HEK293 (cell line): ENCODE measurements around the gene SLC30A7.

Experiments
- CTCF ChIA-PET: fragments of 350-600 bp; formaldehyde crosslinking; extraction: SDS; loops from one replicate; lab custom pipeline; 2021; ENCODE audit warnings: antibody characterized with exemption; lab: Yijun Ruan, JAX
- POLR2A ChIA-PET: fragments of 300-600 bp; formaldehyde crosslinking; extraction: SDS; loops from one replicate; lab custom pipeline; 2020; ENCODE audit warnings: antibody characterized with exemption, inconsistent platforms; lab: Yijun Ruan, JAX
- H3K27ac ChIP-seq: fragments of 200-500 bp; sonication (Bioruptor generic); 2 replicates; pipeline ENCODE4 v1.5.1; 2014; ENCODE audit warnings: low read depth, low read length, control low read depth, inconsistent platforms; ENCODE audit errors: extremely low read depth
- H3K36me3 ChIP-seq, 2 experiments: fragments of 200-500 bp in 1 of 2; sonication (Bioruptor generic) in 1 of 2; 1 replicate in 1 of 2; 2 replicates in 1 of 2; pipeline ENCODE4 v1.5.1; 2014 to 2017; ENCODE audit warnings: inconsistent platforms in 2 of 2, low read length in 2 of 2; ENCODE audit not compliant: control insufficient read depth in 2 of 2, insufficient read depth in 1 of 2
- H3K4me1 ChIP-seq: fragments of 200-500 bp; sonication (Bioruptor generic); 2 replicates; pipeline ENCODE4 v1.5.1; 2014; ENCODE audit warnings: mild to moderate bottlenecking, low read length, inconsistent platforms; ENCODE audit not compliant: control insufficient read depth, insufficient read depth
- H3K4me3 ChIP-seq: 2 replicates; pipeline ENCODE4 v1.5.1; 2011; ENCODE audit warnings: low read depth, mild to moderate bottlenecking, control low read depth, low read length, moderate library complexity
- H3K9me3 ChIP-seq: fragments of 200-500 bp; sonication (Bioruptor generic); 2 replicates; pipeline ENCODE4 v1.5.1; 2014; ENCODE audit warnings: low read depth, low read length, inconsistent platforms; ENCODE audit not compliant: control insufficient read depth, insufficient read depth
- BCL11A ChIP-seq: fragments of 450-650 bp; formaldehyde crosslinking; IDR thresholded peaks from 2 replicates; pipeline ENCODE4 v1.5.1; 2016; ENCODE audit warnings: low read depth, missing biosample characterization, missing genetic modification characterization
- BCL11B ChIP-seq: fragments of 450-650 bp; formaldehyde crosslinking; IDR thresholded peaks from 2 replicates; pipeline ENCODE4 v1.5.1; 2016; ENCODE audit warnings: low read depth, missing biosample characterization, missing genetic modification characterization
- GFI1B ChIP-seq: fragments of 450-650 bp; formaldehyde crosslinking; IDR thresholded peaks from 2 replicates; pipeline ENCODE4 v1.5.1; 2016; ENCODE audit warnings: missing biosample characterization, missing genetic modification characterization
- HOXC10 ChIP-seq: sonication (generic); formaldehyde crosslinking; IDR thresholded peaks from 2 replicates; pipeline ENCODE4 v1.8.1; 2023; ENCODE audit warnings: mild to moderate bottlenecking, missing genetic modification reagents
- KLF9 ChIP-seq: fragments of 450-650 bp; formaldehyde crosslinking; IDR thresholded peaks from 2 replicates; pipeline ENCODE4 v1.5.1; 2016; ENCODE audit warnings: missing biosample characterization, missing genetic modification characterization, low read depth
- MYNN ChIP-seq: fragments of 450-650 bp; formaldehyde crosslinking; IDR thresholded peaks from 2 replicates; pipeline ENCODE4 v1.5.1; 2016; ENCODE audit warnings: missing biosample characterization, missing genetic modification characterization, borderline replicate concordance
- OVOL3 ChIP-seq: fragments of 450-650 bp; formaldehyde crosslinking; IDR thresholded peaks from 2 replicates; pipeline ENCODE4 v1.5.1; 2016; ENCODE audit warnings: missing biosample characterization, missing genetic modification characterization
- SCRT2 ChIP-seq: fragments of 450-650 bp; formaldehyde crosslinking; IDR thresholded peaks from 2 replicates; pipeline ENCODE4 v1.5.1; 2016; ENCODE audit warnings: missing biosample characterization, missing genetic modification characterization
- SP2 ChIP-seq: fragments of 450-650 bp; formaldehyde crosslinking; IDR thresholded peaks from 2 replicates; pipeline ENCODE4 v1.5.1; 2016; ENCODE audit warnings: missing biosample characterization, missing genetic modification characterization
- ZBTB17 ChIP-seq: fragments of 450-650 bp; formaldehyde crosslinking; IDR thresholded peaks from 2 replicates; pipeline ENCODE4 v1.5.1; 2016; ENCODE audit warnings: missing biosample characterization, missing genetic modification characterization
- ZBTB20 ChIP-seq: fragments of 450-650 bp; formaldehyde crosslinking; IDR thresholded peaks from 2 replicates; pipeline ENCODE4 v1.5.1; 2016; ENCODE audit warnings: missing biosample characterization, missing genetic modification characterization
- ZBTB21 ChIP-seq: fragments of 450-650 bp; formaldehyde crosslinking; IDR thresholded peaks from 2 replicates; pipeline ENCODE4 v1.5.1; 2017; ENCODE audit warnings: missing biosample characterization, missing genetic modification characterization
- ZBTB7A ChIP-seq: fragments of 450-650 bp; formaldehyde crosslinking; IDR thresholded peaks from 2 replicates; pipeline ENCODE4 v1.5.1; 2016; ENCODE audit warnings: low read depth, missing biosample characterization, missing genetic modification characterization
- ZBTB8A ChIP-seq: fragments of 450-650 bp; formaldehyde crosslinking; IDR thresholded peaks from 2 replicates; pipeline ENCODE4 v1.5.1; 2016; ENCODE audit warnings: missing biosample characterization, missing genetic modification characterization
- ZEB2 ChIP-seq: fragments of 450-650 bp; formaldehyde crosslinking; IDR thresholded peaks from 2 replicates; pipeline ENCODE4 v1.5.1; 2016; ENCODE audit warnings: missing biosample characterization, missing genetic modification characterization
- ZNF112 ChIP-seq: fragments of 450-650 bp; formaldehyde crosslinking; IDR thresholded peaks from 2 replicates; pipeline ENCODE4 v1.5.0; 2017; ENCODE audit warnings: missing biosample characterization, missing genetic modification characterization
- ZNF155 ChIP-seq: fragments of 450-650 bp; formaldehyde crosslinking; IDR thresholded peaks from 2 replicates; pipeline ENCODE4 v1.5.1; 2016; ENCODE audit warnings: missing biosample characterization, missing genetic modification characterization
- ZNF16 ChIP-seq: fragments of 450-650 bp; formaldehyde crosslinking; IDR thresholded peaks from 2 replicates; pipeline ENCODE4 v1.5.1; 2016; ENCODE audit warnings: low read depth, missing biosample characterization, missing genetic modification characterization
- ZNF239 ChIP-seq: fragments of 450-650 bp; formaldehyde crosslinking; IDR thresholded peaks from 2 replicates; pipeline ENCODE4 v1.5.1; 2016; ENCODE audit warnings: missing biosample characterization, missing genetic modification characterization
- ZNF292 ChIP-seq: fragments of 450-650 bp; formaldehyde crosslinking; IDR thresholded peaks from 2 replicates; pipeline ENCODE4 v1.5.1; 2016; ENCODE audit warnings: low read depth, missing biosample characterization, missing genetic modification characterization, borderline replicate concordance
- ZNF302 ChIP-seq: fragments of 450-650 bp; formaldehyde crosslinking; IDR thresholded peaks from 2 replicates; pipeline ENCODE4 v1.5.1; 2016; ENCODE audit warnings: missing biosample characterization, missing genetic modification characterization, low read depth
- ZNF416 ChIP-seq: fragments of 450-650 bp; formaldehyde crosslinking; IDR thresholded peaks from 2 replicates; pipeline ENCODE4 v1.5.1; 2016; ENCODE audit warnings: missing biosample characterization, missing genetic modification characterization
- ZNF501 ChIP-seq: fragments of 450-650 bp; formaldehyde crosslinking; IDR thresholded peaks from 2 replicates; pipeline ENCODE4 v1.5.1; 2016; ENCODE audit warnings: missing biosample characterization, missing genetic modification characterization
- ZNF561 ChIP-seq: fragments of 450-650 bp; IDR thresholded peaks from 2 replicates; pipeline ENCODE4 v1.5.1; 2018; ENCODE audit warnings: missing biosample characterization, missing genetic modification characterization, borderline replicate concordance
- ZNF621 ChIP-seq: fragments of 450-650 bp; formaldehyde crosslinking; IDR thresholded peaks from 2 replicates; pipeline ENCODE4 v1.5.1; 2017; ENCODE audit warnings: missing biosample characterization, missing genetic modification characterization
- TF ChIP-seq, protein P1 (sequence below): fragments of 450-650 bp; formaldehyde crosslinking; IDR thresholded peaks from 2 replicates; pipeline ENCODE4 v1.5.1; 2016; ENCODE audit warnings: missing biosample characterization, missing genetic modification characterization
- TF ChIP-seq, protein P2 (sequence below): fragments of 450-650 bp; formaldehyde crosslinking; IDR thresholded peaks from 2 replicates; pipeline ENCODE4 v1.5.1; 2016; ENCODE audit warnings: missing biosample characterization, missing genetic modification characterization
- TF ChIP-seq, protein P3 (sequence below): fragments of 450-650 bp; formaldehyde crosslinking; IDR thresholded peaks from 2 replicates; pipeline ENCODE4 v1.5.1; 2016; ENCODE audit warnings: missing biosample characterization, missing genetic modification characterization
- TF ChIP-seq, protein P4 (sequence below): fragments of 450-650 bp; formaldehyde crosslinking; IDR thresholded peaks from 2 replicates; pipeline ENCODE4 v1.5.1; 2016; ENCODE audit warnings: missing biosample characterization, missing genetic modification characterization
- TF ChIP-seq, protein P5 (sequence below): fragments of 450-650 bp; formaldehyde crosslinking; IDR thresholded peaks from 2 replicates; pipeline ENCODE4 v1.5.1; 2016; ENCODE audit warnings: missing biosample characterization, missing genetic modification characterization

SLC30A7 gene

DNA sequence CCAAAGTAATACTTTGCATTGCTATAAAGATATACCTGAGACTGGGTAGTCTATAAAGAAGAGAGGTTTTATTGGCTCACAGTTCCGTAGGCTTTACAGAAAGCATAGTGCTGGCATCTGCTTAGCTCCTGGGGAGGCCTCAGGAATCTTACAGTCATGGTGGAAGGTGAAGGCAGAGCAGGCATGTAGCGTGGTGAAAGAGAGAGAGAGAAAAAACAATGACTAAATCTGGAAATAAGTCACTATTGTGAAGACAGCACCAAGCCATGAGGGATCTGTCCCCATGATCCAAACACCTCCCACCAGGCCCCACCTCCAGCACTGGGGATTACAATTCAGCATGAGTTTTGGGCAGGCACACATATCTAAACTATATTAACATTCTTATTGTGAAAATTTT is 30.4 kb downstream of the SLC30A7 start:
- Histone ChIP-seq H3K4me1 (no peaks in the 10 kb centered on the region), H3K4me3 (no peak overlapping the region), H3K36me3 (peaks cover 12 to 46% of the 10 kb centered on the region in 2 experiments), H3K27ac (no peak overlapping the region), H3K9me3 (no peaks in the 10 kb centered on the region)
- ChIA-PET POLR2A (no interaction called here), CTCF (no interaction called here)
- TF ChIP-seq ZNF155 (tag by site-specific recombination) (no peak), HOXC10 (CRISPR knock-in tag) (no peak), ZBTB7A (tag by site-specific recombination) (no peak), ZNF112 (no peak), ZNF239 (tag by site-specific recombination) (no peak), BCL11A (tag by site-specific recombination) (no peak), OVOL3 (tag by site-specific recombination) (no peak), ZNF561 (tag by site-specific recombination) (no peak), ZBTB17 (tag by site-specific recombination) (no peak), ZEB2 (tag by site-specific recombination) (no peak), ZNF621 (tag by site-specific recombination) (no peak), ZNF501 (tag by site-specific recombination) (no peak), ZBTB20 (tag by site-specific recombination) (no peak), ZNF416 (tag by site-specific recombination) (no peak)
- TF ChIP-seq, protein P1, sequence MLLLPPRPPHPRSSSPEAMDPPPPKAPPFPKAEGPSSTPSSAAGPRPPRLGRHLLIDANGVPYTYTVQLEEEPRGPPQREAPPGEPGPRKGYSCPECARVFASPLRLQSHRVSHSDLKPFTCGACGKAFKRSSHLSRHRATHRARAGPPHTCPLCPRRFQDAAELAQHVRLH (tag by site-specific recombination): no peak
- TF ChIP-seq, protein P2, sequence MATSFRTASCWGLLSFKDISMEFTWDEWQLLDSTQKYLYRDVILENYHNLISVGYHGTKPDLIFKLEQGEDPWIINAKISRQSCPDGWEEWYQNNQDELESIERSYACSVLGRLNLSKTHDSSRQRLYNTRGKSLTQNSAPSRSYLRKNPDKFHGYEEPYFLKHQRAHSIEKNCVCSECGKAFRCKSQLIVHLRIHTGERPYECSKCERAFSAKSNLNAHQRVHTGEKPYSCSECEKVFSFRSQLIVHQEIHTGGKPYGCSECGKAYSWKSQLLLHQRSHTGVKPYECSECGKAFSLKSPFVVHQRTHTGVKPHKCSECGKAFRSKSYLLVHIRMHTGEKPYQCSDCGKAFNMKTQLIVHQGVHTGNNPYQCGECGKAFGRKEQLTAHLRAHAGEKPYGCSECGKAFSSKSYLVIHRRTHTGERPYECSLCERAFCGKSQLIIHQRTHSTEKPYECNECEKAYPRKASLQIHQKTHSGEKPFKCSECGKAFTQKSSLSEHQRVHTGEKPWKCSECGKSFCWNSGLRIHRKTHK (tag by site-specific recombination): no peak

DNA sequence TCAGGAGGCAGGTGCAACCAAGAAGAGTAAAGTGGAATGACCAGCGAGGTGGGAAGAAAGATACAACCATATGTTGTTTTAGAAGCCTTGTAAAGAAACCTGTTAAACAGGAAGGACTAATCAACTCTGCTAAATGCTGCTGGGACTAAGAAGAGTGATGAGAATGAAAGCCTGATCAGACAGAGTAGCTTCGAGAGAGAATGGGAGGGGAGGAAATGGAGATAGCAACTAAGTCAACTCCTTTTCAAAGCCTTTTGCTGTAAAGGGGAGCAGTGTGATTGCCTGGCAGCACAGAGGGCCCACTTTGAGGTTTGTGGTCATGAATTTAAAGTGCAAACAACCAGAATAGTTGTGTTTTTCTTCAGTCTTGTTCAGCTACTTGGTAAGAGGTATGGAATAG is 31.4 kb downstream of the SLC30A7 start:
- POLR2A ChIA-PET: no interaction called here
- H3K36me3 ChIP-seq: peaks cover 5 to 40% of the 10 kb centered on the region in 2 experiments
- CTCF ChIA-PET: interaction anchor here (1.2 kb wide), 1 partner anchor 361 kb away, joined by 5 read pairs; no protein-coding TSS in a partner anchor

DNA sequence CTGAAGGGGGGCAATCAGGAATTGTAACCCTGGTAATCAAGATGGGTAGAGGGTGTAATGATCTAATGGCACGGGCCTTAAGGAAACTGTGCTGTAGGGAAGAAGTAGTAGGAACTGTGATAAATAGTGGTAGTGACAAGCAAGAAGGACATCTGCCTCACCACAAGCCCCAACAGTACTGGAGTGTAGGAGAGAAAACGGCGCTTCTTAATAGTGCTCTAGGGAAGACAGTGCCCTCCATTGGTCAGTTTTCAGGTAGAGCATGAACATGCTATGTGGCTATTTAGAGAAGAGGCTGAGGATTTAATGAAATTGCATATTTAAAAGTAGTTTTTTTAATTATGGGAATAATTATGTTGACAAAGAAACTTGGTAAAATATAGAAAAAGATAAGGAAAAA is 32.2 kb downstream of the SLC30A7 start:
- CTCF ChIA-PET: interaction anchor here (1.2 kb wide), 1 partner anchor 360 kb away, joined by 5 read pairs; no protein-coding TSS in a partner anchor
- TF ChIP-seq GFI1B (tag by site-specific recombination) (no peak), BCL11B (tag by site-specific recombination) (no peak), ZBTB8A (no peak), ZNF302 (tag by site-specific recombination) (no peak), KLF9 (tag by site-specific recombination) (no peak), ZBTB21 (no peak), OVOL3 (tag by site-specific recombination) (no peak), MYNN (tag by site-specific recombination) (no peak)
- TF ChIP-seq, protein P3, sequence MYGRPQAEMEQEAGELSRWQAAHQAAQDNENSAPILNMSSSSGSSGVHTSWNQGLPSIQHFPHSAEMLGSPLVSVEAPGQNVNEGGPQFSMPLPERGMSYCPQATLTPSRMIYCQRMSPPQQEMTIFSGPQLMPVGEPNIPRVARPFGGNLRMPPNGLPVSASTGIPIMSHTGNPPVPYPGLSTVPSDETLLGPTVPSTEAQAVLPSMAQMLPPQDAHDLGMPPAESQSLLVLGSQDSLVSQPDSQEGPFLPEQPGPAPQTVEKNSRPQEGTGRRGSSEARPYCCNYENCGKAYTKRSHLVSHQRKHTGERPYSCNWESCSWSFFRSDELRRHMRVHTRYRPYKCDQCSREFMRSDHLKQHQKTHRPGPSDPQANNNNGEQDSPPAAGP (tag by site-specific recombination): no peak
- TF ChIP-seq, protein P4, sequence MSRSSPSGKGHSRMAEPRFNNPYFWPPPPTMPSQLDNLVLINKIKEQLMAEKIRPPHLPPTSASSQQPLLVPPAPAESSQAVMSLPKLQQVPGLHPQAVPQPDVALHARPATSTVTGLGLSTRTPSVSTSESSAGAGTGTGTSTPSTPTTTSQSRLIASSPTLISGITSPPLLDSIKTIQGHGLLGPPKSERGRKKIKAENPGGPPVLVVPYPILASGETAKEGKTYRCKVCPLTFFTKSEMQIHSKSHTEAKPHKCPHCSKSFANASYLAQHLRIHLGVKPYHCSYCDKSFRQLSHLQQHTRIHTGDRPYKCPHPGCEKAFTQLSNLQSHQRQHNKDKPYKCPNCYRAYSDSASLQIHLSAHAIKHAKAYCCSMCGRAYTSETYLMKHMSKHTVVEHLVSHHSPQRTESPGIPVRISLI: no peak
- TF ChIP-seq, protein P5, sequence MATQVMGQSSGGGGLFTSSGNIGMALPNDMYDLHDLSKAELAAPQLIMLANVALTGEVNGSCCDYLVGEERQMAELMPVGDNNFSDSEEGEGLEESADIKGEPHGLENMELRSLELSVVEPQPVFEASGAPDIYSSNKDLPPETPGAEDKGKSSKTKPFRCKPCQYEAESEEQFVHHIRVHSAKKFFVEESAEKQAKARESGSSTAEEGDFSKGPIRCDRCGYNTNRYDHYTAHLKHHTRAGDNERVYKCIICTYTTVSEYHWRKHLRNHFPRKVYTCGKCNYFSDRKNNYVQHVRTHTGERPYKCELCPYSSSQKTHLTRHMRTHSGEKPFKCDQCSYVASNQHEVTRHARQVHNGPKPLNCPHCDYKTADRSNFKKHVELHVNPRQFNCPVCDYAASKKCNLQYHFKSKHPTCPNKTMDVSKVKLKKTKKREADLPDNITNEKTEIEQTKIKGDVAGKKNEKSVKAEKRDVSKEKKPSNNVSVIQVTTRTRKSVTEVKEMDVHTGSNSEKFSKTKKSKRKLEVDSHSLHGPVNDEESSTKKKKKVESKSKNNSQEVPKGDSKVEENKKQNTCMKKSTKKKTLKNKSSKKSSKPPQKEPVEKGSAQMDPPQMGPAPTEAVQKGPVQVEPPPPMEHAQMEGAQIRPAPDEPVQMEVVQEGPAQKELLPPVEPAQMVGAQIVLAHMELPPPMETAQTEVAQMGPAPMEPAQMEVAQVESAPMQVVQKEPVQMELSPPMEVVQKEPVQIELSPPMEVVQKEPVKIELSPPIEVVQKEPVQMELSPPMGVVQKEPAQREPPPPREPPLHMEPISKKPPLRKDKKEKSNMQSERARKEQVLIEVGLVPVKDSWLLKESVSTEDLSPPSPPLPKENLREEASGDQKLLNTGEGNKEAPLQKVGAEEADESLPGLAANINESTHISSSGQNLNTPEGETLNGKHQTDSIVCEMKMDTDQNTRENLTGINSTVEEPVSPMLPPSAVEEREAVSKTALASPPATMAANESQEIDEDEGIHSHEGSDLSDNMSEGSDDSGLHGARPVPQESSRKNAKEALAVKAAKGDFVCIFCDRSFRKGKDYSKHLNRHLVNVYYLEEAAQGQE (tag by site-specific recombination): no peak

More for the DNA sequence above, 31.4 kb downstream of the SLC30A7 start:
- TF ChIP-seq SCRT2 (tag by site-specific recombination) (no peak), ZNF292 (tag by site-specific recombination) (no peak), ZNF16 (tag by site-specific recombination) (no peak), SP2 (no peak)
- Histone ChIP-seq H3K4me1 (no peaks in the 10 kb centered on the region), H3K4me3 (no peak overlapping the region), H3K27ac (no peak overlapping the region), H3K9me3 (no peaks in the 10 kb centered on the region)

More for the DNA sequence above, 32.2 kb downstream of the SLC30A7 start:
- Histone ChIP-seq H3K27ac (no peak overlapping the region), H3K4me3 (no peak overlapping the region), H3K9me3 (no peaks in the 10 kb centered on the region), H3K36me3 (peaks cover 0 to 37% of the 10 kb centered on the region in 2 experiments; a peak in 2 of 3 replicates), H3K4me1 (no peaks in the 10 kb centered on the region)
- POLR2A ChIA-PET: no interaction called here
